Measurements from ENCODE around the gene ARL8A.
"Not testable (repeated sequence)": the region's sequence is repeated elsewhere in the genome, so short reads cannot be mapped to it uniquely, and the experiment has no call there.

The ARL8A gene

DNA sequence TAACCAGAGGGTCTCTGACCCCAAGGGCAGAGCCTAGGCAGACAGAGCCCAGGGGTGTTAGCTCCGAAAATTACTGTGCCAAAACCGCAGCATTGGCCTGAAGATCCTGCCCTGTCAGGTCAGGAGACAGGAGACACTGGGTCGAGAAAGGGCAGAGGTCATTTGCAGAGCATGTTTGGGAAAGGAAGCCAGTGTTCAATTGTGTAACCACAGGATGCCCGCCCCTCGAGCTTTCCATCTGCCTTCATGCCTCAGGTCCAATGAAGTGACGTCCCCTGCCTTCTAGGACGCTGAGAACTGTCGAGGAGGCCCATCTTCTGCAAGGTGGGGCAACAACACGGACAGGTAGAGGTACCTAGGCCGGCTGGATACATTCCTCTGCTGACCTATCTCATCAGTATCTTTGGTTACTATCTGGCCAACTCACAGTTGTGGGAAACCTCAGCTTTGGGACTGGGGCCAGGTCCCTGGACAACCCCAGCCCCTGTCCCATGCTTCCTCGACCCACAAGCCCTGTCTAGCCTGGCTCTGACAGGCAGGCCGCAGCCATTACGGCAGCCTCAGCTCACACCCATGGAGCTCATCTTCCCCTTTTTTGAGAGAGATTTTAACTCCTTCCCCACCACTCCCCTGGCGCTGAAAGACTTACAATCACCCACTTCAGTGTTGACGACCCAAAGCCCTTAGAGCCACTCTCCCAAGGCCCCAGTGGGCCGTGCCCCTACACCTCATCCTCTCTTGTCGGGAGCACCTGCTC lies 1.3 kb downstream of the ARL8A start:
- peak in 10 of 51 donors; percentile 32 to 62 (median 44) for DNase-seq

GRCh38 chr1:202141468-202141867 lies 3.1 kb downstream of the ARL8A start:
- not testable (repeated sequence) for DNase-seq

GRCh38 chr1:202140833-202141232 lies 3.7 kb downstream of the ARL8A start:
- no peak for DNase-seq

DNA sequence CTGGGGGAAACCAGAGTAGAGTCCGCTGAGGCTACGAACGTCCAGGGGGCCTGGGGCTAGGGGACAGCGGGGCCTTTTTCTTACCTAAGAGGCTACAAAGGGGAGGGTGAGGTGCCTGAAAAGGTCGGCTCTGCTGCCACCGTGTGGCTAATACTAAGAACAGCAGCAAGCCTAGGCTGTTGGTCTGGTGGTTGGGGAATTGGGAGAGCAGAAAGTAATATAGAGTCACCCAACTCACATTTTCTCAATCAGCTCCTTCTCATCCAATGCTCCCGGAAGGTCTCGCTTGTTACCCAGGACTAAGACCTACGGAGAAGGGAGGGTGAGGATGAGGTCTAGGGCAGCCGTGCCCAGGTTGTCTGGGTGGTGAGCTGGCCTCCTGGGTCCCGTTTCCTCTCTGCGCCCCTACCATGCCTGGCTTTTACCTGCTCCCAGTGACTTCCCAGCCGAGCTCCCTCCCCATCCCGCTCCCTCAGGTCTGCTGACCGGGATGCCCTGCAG lies 9.3 kb downstream of the ARL8A start:
- peak in 43 of 51 donors; percentile 23 to 84 (median 54) for DNase-seq

DNA sequence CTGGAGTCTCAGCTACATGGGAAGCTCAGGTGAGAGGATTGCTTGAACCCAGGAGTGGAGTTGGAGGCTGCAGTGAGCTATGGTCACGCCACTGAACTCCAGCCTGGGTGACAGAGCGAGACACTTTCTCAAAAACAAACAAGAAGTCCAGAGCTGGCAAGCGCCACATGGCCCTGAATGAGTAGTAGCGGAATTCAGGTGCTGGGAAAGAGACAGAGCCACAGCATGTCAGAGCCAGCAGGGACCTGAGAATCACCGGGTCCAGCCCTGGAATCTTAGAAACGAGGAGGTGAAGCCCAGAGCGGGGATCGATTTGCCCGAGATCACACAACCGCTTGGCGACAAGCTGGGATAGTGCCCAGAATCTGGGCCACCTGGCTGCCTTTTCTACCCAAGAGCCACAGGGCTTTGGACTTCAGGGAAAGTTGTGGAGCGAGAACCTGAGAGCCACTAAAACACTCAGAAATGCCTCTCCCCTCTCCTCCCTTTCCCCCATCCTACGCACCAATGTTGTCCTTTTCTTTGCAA lies 9.8 kb downstream of the ARL8A start:
- peak in 1 of 51 donors; percentile 37 for DNase-seq

DNA sequence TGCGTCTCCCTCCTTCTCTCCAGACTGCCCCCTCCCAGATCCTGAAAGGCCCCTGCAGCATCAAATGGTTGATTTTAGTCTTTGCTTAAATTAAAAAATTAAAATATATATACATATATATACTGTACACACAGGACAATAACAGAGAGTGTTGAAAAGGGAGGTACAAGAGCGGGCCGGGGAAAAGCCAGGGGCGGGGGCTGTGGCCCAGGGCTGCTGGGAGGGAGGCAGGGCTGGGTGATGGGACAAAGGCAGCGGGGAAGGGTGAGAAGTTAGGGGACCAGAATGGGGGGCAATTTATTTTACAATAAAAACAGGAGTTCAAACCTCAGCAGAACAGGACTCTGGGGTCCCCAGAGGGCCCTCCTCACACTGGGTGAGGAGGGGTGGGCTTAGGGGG lies 10.5 kb downstream of the ARL8A start:
- DNase-seq: no peak

GRCh38 chr1:202133496-202133895 lies 11.0 kb downstream of the ARL8A start:
- peak in 2 of 51 donors; percentile 25 to 32 for DNase-seq

- peak in 46 of 51 donors; percentile 24 to 90 (median 76) for DNase-seq
Measured at GRCh38 chr1:202133001-202133400, 11.5 kb downstream of the ARL8A start.

GRCh38 chr1:202131956-202132821 lies 12.3 kb downstream of the ARL8A start:
- peak in 40 of 51 donors; percentile 14 to 84 (median 68) for DNase-seq

GRCh38 chr1:202130816-202131522 lies 13.6 kb downstream of the ARL8A start:
- DNase-seq: peak in 48 of 51 donors; percentile 32 to 96 (median 86)

- peak; percentile 37 to 96 (median 90) for DNase-seq
Measured at GRCh38 chr1:202130297-202130721, 14.2 kb downstream of the ARL8A start.

DNA sequence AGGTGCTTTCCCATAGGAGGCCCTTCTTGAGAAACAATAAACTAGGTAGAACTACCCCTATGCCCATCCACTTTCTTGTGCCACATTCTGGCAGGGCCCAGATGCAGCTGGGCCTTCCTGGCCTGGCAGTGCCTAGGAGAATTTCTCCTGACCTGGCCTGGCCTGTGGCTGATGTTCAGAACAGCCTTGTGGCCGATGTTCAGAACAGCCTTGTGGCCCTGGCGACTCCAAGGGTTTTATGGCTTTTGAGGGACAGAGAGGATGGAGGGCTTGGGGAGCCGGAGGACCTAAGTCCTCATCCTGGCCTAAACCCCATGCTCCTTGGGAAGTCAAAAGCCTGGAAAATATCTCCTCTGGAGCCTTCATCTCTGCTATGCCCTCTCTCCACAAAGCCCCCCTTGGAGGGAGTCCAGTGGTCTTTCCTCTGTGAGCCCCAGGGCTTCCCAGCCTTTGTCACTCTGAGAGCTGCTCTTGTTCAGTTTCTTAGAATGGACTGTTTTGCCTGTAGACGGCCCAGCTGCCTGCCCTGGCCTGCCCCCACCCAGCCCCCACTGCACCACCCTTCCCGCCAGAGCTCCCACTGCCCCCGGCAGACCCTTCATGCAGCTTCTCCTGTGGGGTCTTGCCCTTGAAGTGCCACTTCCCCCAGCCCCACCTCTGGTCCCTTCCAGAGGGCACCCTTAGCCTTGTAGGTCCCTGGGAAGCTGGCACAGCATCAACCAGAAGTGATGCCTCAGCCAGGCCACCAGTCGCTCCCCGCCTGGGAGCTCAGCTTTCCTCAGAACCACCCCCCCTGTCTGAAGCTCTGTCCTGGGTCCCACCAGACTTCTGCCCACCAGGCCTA lies 14.9 kb downstream of the ARL8A start:
- DNase-seq: peak in 41 of 51 donors; percentile 60 to 96 (median 82)

- DNase-seq: no peak
Measured at GRCh38 chr1:202127836-202128622, 16.5 kb downstream of the ARL8A start.

GRCh38 chr1:202127061-202127460 lies 17.5 kb downstream of the ARL8A start:
- no peak for DNase-seq

GRCh38 chr1:202126426-202126825 lies 18.1 kb downstream of the ARL8A start:
- peak in 38 of 51 donors; percentile 19 to 85 (median 60) for DNase-seq

DNA sequence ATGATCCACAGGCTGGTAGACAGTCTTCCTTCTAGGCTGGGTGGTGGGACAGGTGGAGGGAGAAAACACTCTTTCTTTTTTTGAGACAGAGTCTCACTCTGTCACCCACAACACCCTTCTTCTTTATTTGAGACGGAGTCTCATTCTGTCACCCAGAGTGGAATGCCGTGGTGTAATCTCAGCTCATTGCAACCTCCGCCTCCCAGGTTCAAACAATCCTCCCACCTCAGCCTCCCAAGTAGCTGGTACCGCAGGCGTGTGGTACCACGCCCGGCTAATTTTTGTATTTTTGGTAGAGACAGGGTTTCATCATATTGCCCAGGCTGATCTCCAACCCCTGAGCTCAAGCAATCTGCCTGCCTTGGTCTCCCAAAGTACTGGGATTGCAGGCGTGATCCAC lies 18.9 kb downstream of the ARL8A start:
- no peak for DNase-seq

DNA sequence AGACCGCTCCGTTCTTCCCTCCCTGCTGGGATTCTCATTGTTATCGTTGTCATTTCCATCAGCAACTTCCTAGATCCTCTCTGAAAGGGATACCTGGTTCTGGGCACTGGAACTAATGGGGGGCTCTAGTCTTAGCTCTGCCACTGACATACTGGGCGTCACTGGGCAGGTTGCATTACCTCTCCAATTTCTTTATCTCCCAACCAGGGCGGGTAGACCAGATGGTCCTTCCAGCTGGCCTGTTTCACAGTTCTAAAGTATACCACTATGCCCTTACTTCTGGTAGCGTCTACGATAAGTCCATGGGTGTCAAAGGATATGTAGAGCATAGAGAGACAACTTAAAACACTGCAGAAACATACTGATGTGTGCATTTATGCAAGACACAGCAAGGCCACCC lies 20.4 kb downstream of the ARL8A start:
- peak in 1 of 51 donors; percentile 71 for DNase-seq

DNA sequence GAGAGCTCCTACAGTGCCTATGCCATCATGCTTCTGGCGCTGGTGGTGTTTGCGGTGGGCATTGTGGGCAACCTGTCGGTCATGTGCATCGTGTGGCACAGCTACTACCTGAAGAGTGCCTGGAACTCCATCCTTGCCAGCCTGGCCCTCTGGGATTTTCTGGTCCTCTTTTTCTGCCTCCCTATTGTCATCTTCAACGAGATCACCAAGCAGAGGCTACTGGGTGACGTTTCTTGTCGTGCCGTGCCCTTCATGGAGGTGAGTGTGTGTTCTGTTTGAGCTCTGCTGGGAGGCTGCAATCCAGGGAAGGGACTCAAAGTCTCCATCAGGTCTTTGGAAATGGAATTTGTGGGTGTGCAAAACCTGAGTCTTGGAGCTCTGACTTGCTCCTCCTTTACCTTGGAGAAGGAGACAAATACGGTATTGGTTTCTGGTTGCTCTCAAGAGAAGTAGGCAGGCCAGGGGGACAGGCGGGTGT lies 21.2 kb downstream of the ARL8A start:
- peak in 3 of 51 donors; percentile 31 to 69 (median 52) for DNase-seq
